Endothelial cell of umbilical vein (primary cell): Measurements from ENCODE around the gene H2AZ2. TPM values are rescaled to one million over a fixed set of nuclear protein-coding genes. Genes with fewer than 3 reads are reported as not detected.
A peak's percentile ranks its signal among the peaks of the same experiment; 100 is the strongest.

Source experiments
- BruUV-seq: library from RNA; stranded (reverse); fragments of 400-500 nt; replicated peaks from 2 replicates; lab custom pipeline; 2021; lab: Mats Ljungman, UMichigan
- CTCF ChIA-PET: fragments of 300-600, 350-600 bp; sonication (Branson Sonifier 250); formaldehyde crosslinking; loops from one replicate; lab custom pipeline; 2021; ENCODE audit warnings: antibody characterized with exemption, inconsistent platforms; lab: Charles Lee
- POLR2A ChIA-PET: fragments of 300-600, 350-600 bp; sonication (Branson Sonifier 250); formaldehyde crosslinking; loops from one replicate; lab custom pipeline; 2021; ENCODE audit warnings: antibody characterized with exemption, inconsistent platforms; lab: Charles Lee
- DNase-seq: peaks from one replicate; pipeline ENCODE4 v3.0.0-alpha.2; 2011; ENCODE audit warnings: low read depth, low spot score
- FAIRE-seq: peaks from 2 replicates; lab custom pipeline; 2011; peaks lifted over from hg19 to GRCh38; lab: Jason Lieb, UNC
- H2AFZ ChIP-seq: 2 replicates; pipeline ENCODE4 v1.6.0; 2012; ENCODE audit warnings: low read depth, low read length, control low read depth, inconsistent platforms
- H3K27ac ChIP-seq: 2 replicates; pipeline ENCODE4 v1.5.1; 2011; ENCODE audit warnings: low read depth, mild to moderate bottlenecking, control low read depth, low read length, moderate library complexity; ENCODE audit not compliant: insufficient read depth
- H3K27me3 ChIP-seq, 2 experiments: 2 replicates each; pipeline versions ENCODE4 v1.6.0 to v1.6.1; 2011; ENCODE audit warnings: low read length in 2 of 2, mixed read lengths in 1 of 2; ENCODE audit not compliant: control insufficient read depth in 2 of 2, insufficient read depth in 2 of 2
- H3K36me3 ChIP-seq, 2 experiments: 2 replicates in 1 of 2; 3 replicates in 1 of 2; pipeline ENCODE4 v1.5.1; 2011; ENCODE audit warnings: low read length in 2 of 2, mild to moderate bottlenecking in 1 of 2, moderate library complexity in 1 of 2; ENCODE audit not compliant: control insufficient read depth in 2 of 2, insufficient read depth in 2 of 2; ENCODE audit errors: extremely low read depth in 1 of 2
- H3K4me1 ChIP-seq: 3 replicates; pipeline ENCODE4 v1.5.1; 2011; ENCODE audit warnings: mild to moderate bottlenecking, low read length; ENCODE audit not compliant: control insufficient read depth, insufficient read depth; ENCODE audit errors: extremely low read depth
- H3K4me2 ChIP-seq: 2 replicates; pipeline ENCODE4 v1.6.1; 2011; ENCODE audit warnings: low read length, control low read depth, mixed read lengths; ENCODE audit not compliant: insufficient read depth
- H3K4me3 ChIP-seq, 3 experiments: fragments of 200-600 bp in 1 of 3; sonication (generic), shearing (Covaris generic) in 1 of 3; replicated peaks in 1 of 3; 2 replicates each; pipeline ENCODE4 v1.5.1; 2011 to 2016; ENCODE audit warnings: control low read depth in 3 of 3, low read length in 3 of 3, mild to moderate bottlenecking in 2 of 3, inconsistent platforms in 1 of 3, low read depth in 1 of 3, moderate library complexity in 1 of 3; ENCODE audit not compliant: insufficient read depth in 1 of 3
- H3K79me2 ChIP-seq: 2 replicates; pipeline ENCODE4 v1.6.0; 2012; ENCODE audit warnings: low read length, inconsistent platforms; ENCODE audit not compliant: control insufficient read depth, insufficient read depth
- H3K9ac ChIP-seq: replicated peaks from 2 replicates; pipeline ENCODE3; 2011; ENCODE audit warnings: low read length, control low read depth; ENCODE audit not compliant: insufficient read depth; ENCODE audit errors: extremely low read depth
- H3K9me1 ChIP-seq: replicated peaks from 3 replicates; pipeline ENCODE4 v1.6.0; 2011; ENCODE audit warnings: mild to moderate bottlenecking, low read length; ENCODE audit not compliant: control insufficient read depth, insufficient read depth; ENCODE audit errors: extremely low read depth
- H3K9me3 ChIP-seq: replicated peaks from 2 replicates; pipeline ENCODE4 v1.5.1; 2012; ENCODE audit warnings: low read length, inconsistent platforms; ENCODE audit not compliant: control insufficient read depth, insufficient read depth
- H4K20me1 ChIP-seq: replicated peaks from 2 replicates; pipeline ENCODE3; 2011; ENCODE audit warnings: mild to moderate bottlenecking, low read length; ENCODE audit not compliant: control insufficient read depth, insufficient read depth; ENCODE audit errors: extremely low read depth
- EZH2 ChIP-seq: IDR thresholded peaks from 2 replicates; pipeline ENCODE4 v1.6.1; 2012; ENCODE audit warnings: borderline replicate concordance, low read depth, mild to moderate bottlenecking, moderate library complexity, low read length, inconsistent platforms; ENCODE audit not compliant: severe bottlenecking
- FOS ChIP-seq: IDR thresholded peaks from 2 replicates; pipeline ENCODE4 v1.6.1; 2011; ENCODE audit warnings: mild to moderate bottlenecking, low read length, moderate library complexity, borderline replicate concordance; ENCODE audit not compliant: insufficient read depth
- JUN ChIP-seq: IDR thresholded peaks from 2 replicates; pipeline ENCODE4 v1.6.1; 2011; ENCODE audit warnings: borderline replicate concordance, low read depth; ENCODE audit not compliant: insufficient read length, insufficient read depth
- MAX ChIP-seq: IDR thresholded peaks from 2 replicates; pipeline ENCODE4 v1.6.1; 2011; ENCODE audit not compliant: insufficient read depth, insufficient read length
- POLR2A ChIP-seq: IDR thresholded peaks from 2 replicates; pipeline ENCODE4 v1.6.1; 2012; ENCODE audit warnings: low read depth, mild to moderate bottlenecking, control low read depth, low read length
- POLR2AphosphoS5 ChIP-seq: IDR thresholded peaks from 2 replicates; pipeline ENCODE4 v1.6.1; 2012; ENCODE audit warnings: low read depth, mild to moderate bottlenecking, control low read depth, low read length, moderate library complexity; ENCODE audit not compliant: insufficient read depth
- dilution Hi-C: fragments of 300-500 bp; cut with MboI; formaldehyde crosslinking; loops from one replicate; pipeline ENCODE4 v1.15.0; 2019; ENCODE audit warnings: low sequenced_read_pairs; ENCODE audit not compliant: extremely low pct_ligation_motif_present
- intact Hi-C: fragments of 100-400 bp; cut with micrococcal nuclease; formaldehyde crosslinking; loops from one replicate; pipeline ENCODE4 v1.10.0; 2022
- polyA plus RNA-seq, 4 experiments: library from polyadenylated mRNA; depleted of rRNA in 3 of 4; stranded (reverse) in 3 of 4; unstranded in 1 of 4; fragments of >200 nt; gene quantifications; 2 replicates each; pipeline versions ENCODE4 v1.2.1 to v1.2.3, GENCODE V29; 2011 to 2012; ENCODE audit warnings: missing spikeins in 1 of 4
- total RNA-seq: library from RNA; stranded (reverse); gene quantifications from 2 replicates; pipeline ENCODE4 v1.2.3, GENCODE V29; 2021
- TF ChIP-seq, protein P1 (sequence below), 2 donors: IDR thresholded peaks; 1 replicate in 1 of 2; 2 replicates in 1 of 2; pipeline ENCODE4 v1.5.1; 2011; ENCODE audit warnings: low read length in 2 of 2, mild to moderate bottlenecking in 2 of 2, moderate library complexity in 2 of 2, control low read depth in 1 of 2, inconsistent platforms in 1 of 2, low read depth in 1 of 2; ENCODE audit not compliant: insufficient read depth in 1 of 2; ENCODE audit errors: extremely low read depth in 1 of 2

The H2AZ2 gene
- total and polyA plus RNA-seq, 2 donors (not counting 3 experiments of a cell fraction or from before 2014, with no cell fraction given): 225 to 232 TPM

- Histone ChIP-seq H3K27me3 (no peaks in the 10 kb centered on the region), H3K79me2 (peaks cover 66% of the 10 kb centered on the region), H2AFZ (no peak overlapping the region), H3K27ac (peak overlapping the region; percentile 42), H4K20me1 (peaks cover 10% of the 10 kb centered on the region), H3K4me1 (peaks cover 49% of the 10 kb centered on the region), H3K36me3 (peaks cover 0 to 2% of the 10 kb centered on the region in 2 experiments), H3K9me3 (no peaks in the 10 kb centered on the region), H3K4me3 (peak overlapping the region; percentile 4 to 78 (median 8)), H3K9me1 (no peaks in the 10 kb centered on the region), H3K9ac (peak overlapping the region; percentile 58), H3K4me2 (peak overlapping the region; percentile 89)
- CTCF ChIA-PET: interaction anchor here (0.9 to 3.5 kb wide), 11 partner anchors 9 to 254 kb away, joined by 3 to 41 read pairs (median 5); partner anchors contain the start of gene H2AZ2
- TF ChIP-seq MAX (no peak), FOS (peak; percentile 13), POLR2AphosphoS5 (no peak)
- BruUV-seq: no TSS peak
- peak; percentile 71 for DNase-seq
- POLR2A ChIA-PET: interaction anchor here (0.8 to 2.4 kb wide), 6 partner anchors 12 to 257 kb away, joined by 3 to 10 read pairs (median 4); partner anchors contain the start of genes CCM2 and H2AZ2
- intact Hi-C loops (no loop called here), dilution Hi-C loops (no loop called here)
- peak; percentile 44 for FAIRE-seq
These were observed 33.7 kb upstream of the H2AZ2 start for GRCh38 chr7:44881610-44882009.

- Histone ChIP-seq H4K20me1 (peaks cover 11% of the 10 kb centered on the region), H3K4me1 (peaks cover 47% of the 10 kb centered on the region), H3K9ac (peak overlapping the region; percentile 58), H3K36me3 (peaks cover 0 to 2% of the 10 kb centered on the region in 2 experiments), H3K9me1 (no peaks in the 10 kb centered on the region), H3K79me2 (peaks cover 66% of the 10 kb centered on the region), H3K4me3 (peak overlapping the region in 2 of 3 experiments; percentile 8 to 78), H3K27me3 (no peaks in the 10 kb centered on the region), H3K27ac (peak overlapping the region; percentile 42), H2AFZ (no peak overlapping the region), H3K4me2 (peak overlapping the region; percentile 89), H3K9me3 (no peaks in the 10 kb centered on the region)
- no TSS peak for BruUV-seq
- peak; percentile 82 for DNase-seq
- FAIRE-seq: peak; percentile 31
- ChIA-PET POLR2A (interaction anchor here (0.7 to 2.4 kb wide), 6 partner anchors 12 to 265 kb away, joined by 3 to 10 read pairs (median 4); partner anchors contain the start of gene CCM2), CTCF (interaction anchor here (0.6 to 3.5 kb wide), 11 partner anchors 9 to 255 kb away, joined by 3 to 41 read pairs (median 4); partner anchors contain the start of gene H2AZ2)
- TF ChIP-seq EZH2 (no peak), POLR2A (no peak), JUN (no peak)
- TF ChIP-seq, protein P1, sequence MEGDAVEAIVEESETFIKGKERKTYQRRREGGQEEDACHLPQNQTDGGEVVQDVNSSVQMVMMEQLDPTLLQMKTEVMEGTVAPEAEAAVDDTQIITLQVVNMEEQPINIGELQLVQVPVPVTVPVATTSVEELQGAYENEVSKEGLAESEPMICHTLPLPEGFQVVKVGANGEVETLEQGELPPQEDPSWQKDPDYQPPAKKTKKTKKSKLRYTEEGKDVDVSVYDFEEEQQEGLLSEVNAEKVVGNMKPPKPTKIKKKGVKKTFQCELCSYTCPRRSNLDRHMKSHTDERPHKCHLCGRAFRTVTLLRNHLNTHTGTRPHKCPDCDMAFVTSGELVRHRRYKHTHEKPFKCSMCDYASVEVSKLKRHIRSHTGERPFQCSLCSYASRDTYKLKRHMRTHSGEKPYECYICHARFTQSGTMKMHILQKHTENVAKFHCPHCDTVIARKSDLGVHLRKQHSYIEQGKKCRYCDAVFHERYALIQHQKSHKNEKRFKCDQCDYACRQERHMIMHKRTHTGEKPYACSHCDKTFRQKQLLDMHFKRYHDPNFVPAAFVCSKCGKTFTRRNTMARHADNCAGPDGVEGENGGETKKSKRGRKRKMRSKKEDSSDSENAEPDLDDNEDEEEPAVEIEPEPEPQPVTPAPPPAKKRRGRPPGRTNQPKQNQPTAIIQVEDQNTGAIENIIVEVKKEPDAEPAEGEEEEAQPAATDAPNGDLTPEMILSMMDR (IDR thresholded peaks at IDR 0.05; ENCODE audit: extremely low read depth in 1 of 2, insufficient read depth in 1 of 2, low read depth in 1 of 2, low read length in 2 of 2): no peak
- intact Hi-C loops: no loop called here
- dilution Hi-C loops: no loop called here
These were observed 33.2 kb upstream of the H2AZ2 start for GRCh38 chr7:44881066-44881600.
